Smooth muscle cell of the umbilical artery (primary cell): ENCODE measurements around the gene SLC34A3. TPM values are rescaled to one million over a fixed set of nuclear protein-coding genes. Genes with fewer than 3 reads are reported as not detected.

Experiments used
- total RNA-seq: library from RNA; depleted of rRNA; stranded (reverse); fragments of >200 nt; gene quantifications from 2 replicates; pipeline ENCODE4 v1.2.3, GENCODE V29; 2014

The SLC34A3 gene
- total RNA-seq: under 0.01 TPM in 1 of 2 replicates, not detected in the other

GRCh38 chr9:137230705-137231371 lies at the start of gene SLC34A3:
SLC34A3 (plus strand) TSS chr9:137230901; CDS start chr9:137231703, 802 bp downstream.

GRCh38 chr9:137188490-137189296 lies 42.0 kb upstream of the SLC34A3 start, which contains the start of the genes ANAPC2 and SSNA1:
ANAPC2 (minus strand) TSS chr9:137188560; CDS start chr9:137188532, 28 bp downstream.
SSNA1 (plus strand) TSS chr9:137188676; CDS start chr9:137188727, 51 bp downstream.

GRCh38 chr9:137200311-137201204 lies 30.1 kb upstream of the SLC34A3 start, which contains the start of gene TPRN:
TPRN (minus strand) TSS chr9:137200741; CDS start chr9:137200711, 30 bp downstream.

GRCh38 chr9:137205126-137206069 lies 25.3 kb upstream of the SLC34A3 start, which contains the start of the genes NDOR1 and TMEM203:
NDOR1 (plus strand) TSS chr9:137205700; CDS start chr9:137205778, 78 bp downstream.
TMEM203 (minus strand) TSS chr9:137205648; CDS start chr9:137205414, 234 bp downstream.

GRCh38 chr9:137222190-137223077 lies 8.3 kb upstream of the SLC34A3 start, which contains the start of gene RNF208:
RNF208 (minus strand) TSS chr9:137222240; CDS start chr9:137221212, 1,028 bp downstream.

GRCh38 chr9:137224830-137225694 lies 5.6 kb upstream of the SLC34A3 start, which contains the start of gene CYSRT1:
CYSRT1 (plus strand) TSS chr9:137225174; CDS start chr9:137225622, 448 bp downstream.

GRCh38 chr9:137227054-137227852 lies 3.4 kb upstream of the SLC34A3 start, which contains the start of gene RNF224:
RNF224 (plus strand) TSS chr9:137227502; CDS start chr9:137228336, 834 bp downstream.

GRCh38 chr9:137240841-137241489 lies 10.3 kb downstream of the SLC34A3 start, which contains the start of gene TUBB4B:
TUBB4B (plus strand) TSS chr9:137241287; CDS start chr9:137241361, 74 bp downstream.

GRCh38 chr9:137251194-137251461 lies 20.4 kb downstream of the SLC34A3 start, which contains the start of gene STPG3:
STPG3 (plus strand) TSS chr9:137251286; CDS start chr9:137251287, 1 bp downstream.

GRCh38 chr9:137254624-137255447 lies 24.1 kb downstream of the SLC34A3 start, which contains the start of gene NELFB:
NELFB (plus strand) TSS chr9:137255327.

GRCh38 chr9:137277329-137278041 lies 46.8 kb downstream of the SLC34A3 start, which contains the start of gene TOR4A:
TOR4A (plus strand) TSS chr9:137277726; CDS start chr9:137278690, 964 bp downstream.

